Measurements from ENCODE around the gene TRIAP1. TPM values are rescaled to one million over a fixed set of nuclear protein-coding genes. Genes with fewer than 3 reads are reported as not detected.

Gene TRIAP1
- total RNA-seq, 1 experiment from 2014 or later = 27.5 TPM

DNA sequence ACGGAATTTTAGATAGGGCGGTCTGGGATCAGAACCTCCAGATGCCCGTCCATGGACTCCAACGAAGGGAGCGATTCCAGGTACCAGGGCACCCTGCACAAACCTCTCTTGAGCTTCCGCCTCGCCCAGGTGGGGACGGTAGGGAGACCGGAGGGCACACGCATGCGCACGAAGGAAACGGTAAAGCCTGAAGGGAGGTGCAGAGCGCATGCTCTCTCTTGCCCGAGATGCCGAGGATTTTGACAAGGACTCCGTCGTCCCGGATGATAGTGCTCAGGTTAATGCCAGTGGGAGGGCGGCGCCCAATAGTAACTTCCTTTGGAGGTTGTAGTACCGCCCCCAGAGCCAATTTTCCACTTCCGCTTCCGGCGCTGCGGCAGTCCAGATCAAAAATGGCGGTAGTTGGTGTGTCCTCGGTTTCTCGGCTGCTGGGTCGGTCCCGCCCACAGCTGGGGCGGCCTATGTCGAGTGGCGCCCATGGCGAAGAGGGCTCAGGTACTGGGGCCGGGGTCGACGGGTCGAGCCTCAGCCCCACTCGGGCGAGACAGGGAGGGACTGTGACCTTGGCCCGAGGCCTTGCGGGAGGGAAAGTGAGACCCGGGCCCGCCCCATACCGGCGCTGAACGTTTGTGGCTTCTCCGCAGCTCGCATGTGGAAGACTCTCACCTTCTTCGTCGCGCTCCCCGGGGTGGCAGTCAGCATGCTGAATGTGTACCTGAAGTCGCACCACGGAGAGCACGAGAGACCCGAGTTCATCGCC, 8.3 kb downstream of the TRIAP1 start, which contains the start of gene COX6A1:
COX6A1 (plus strand) TSS at position 379 of the 760 bp plus-strand sequence; CDS start at position 393, 14 bp downstream.
- peak within 1 kb of the TSS; percentile 49 for H3K27ac ChIP-seq
- peak; percentile 96 to 97 for DNase-seq
- H3K79me2 ChIP-seq (ENCODE audit: low read depth) = peaks cover 46% of the 10 kb centered on the region
- TF ChIP-seq, protein P1, sequence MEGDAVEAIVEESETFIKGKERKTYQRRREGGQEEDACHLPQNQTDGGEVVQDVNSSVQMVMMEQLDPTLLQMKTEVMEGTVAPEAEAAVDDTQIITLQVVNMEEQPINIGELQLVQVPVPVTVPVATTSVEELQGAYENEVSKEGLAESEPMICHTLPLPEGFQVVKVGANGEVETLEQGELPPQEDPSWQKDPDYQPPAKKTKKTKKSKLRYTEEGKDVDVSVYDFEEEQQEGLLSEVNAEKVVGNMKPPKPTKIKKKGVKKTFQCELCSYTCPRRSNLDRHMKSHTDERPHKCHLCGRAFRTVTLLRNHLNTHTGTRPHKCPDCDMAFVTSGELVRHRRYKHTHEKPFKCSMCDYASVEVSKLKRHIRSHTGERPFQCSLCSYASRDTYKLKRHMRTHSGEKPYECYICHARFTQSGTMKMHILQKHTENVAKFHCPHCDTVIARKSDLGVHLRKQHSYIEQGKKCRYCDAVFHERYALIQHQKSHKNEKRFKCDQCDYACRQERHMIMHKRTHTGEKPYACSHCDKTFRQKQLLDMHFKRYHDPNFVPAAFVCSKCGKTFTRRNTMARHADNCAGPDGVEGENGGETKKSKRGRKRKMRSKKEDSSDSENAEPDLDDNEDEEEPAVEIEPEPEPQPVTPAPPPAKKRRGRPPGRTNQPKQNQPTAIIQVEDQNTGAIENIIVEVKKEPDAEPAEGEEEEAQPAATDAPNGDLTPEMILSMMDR (conservative IDR thresholded peaks at IDR 0.05) = no peak
- no peak for TF ChIP-seq EZH2 (IDR thresholded peaks at IDR 0.05; ENCODE audit: low read depth)
- peak within 1 kb of the TSS; percentile 100 for H2AFZ ChIP-seq
- H3K4me2 ChIP-seq = peak within 1 kb of the TSS; percentile 97
- H4K20me1 ChIP-seq (ENCODE audit: insufficient read depth) = peaks cover 7% of the 10 kb centered on the region
- H3F3A ChIP-seq (ENCODE audit: insufficient read depth, low read depth) = peaks cover 33% of the 10 kb centered on the region; the same call in 1 of the 2 replicates
- H3K27me3 ChIP-seq (ENCODE audit: insufficient read depth, low read depth) = no peaks in the 10 kb centered on the region
- no TSS peak for BruUV-seq (replicated peaks)
- peak within 1 kb of the TSS; percentile 67 for H3K4me3 ChIP-seq
- intact Hi-C loops (cut with micrococcal nuclease; ENCODE audit: unreplicated experiment) = loop anchor here (2.0 to 5.0 kb wide), 2 partner anchors 81 to 144 kb away; partner anchors contain the start of gene POP5
- ChIA-PET POLR2A (ENCODE audit: unreplicated experiment) (interaction anchor here (0.7 kb wide), 2 partner anchors 58 to 671 kb away, joined by 3 to 4 read pairs; partner anchors contain the start of gene DYNLL1), CTCF (interaction anchor here (0.6 kb wide), 1 partner anchor 130 kb away, joined by 3 read pairs; no protein-coding TSS in a partner anchor)
- no peaks in the 10 kb centered on the region for H3K9me3 ChIP-seq (ENCODE audit: insufficient read depth, low read depth)
- H3K9me2 ChIP-seq (ENCODE audit: insufficient read depth) = no peaks in the 10 kb centered on the region
- peaks cover 12% of the 10 kb centered on the region for H3K4me1 ChIP-seq (replicated peaks; ENCODE audit: insufficient read depth)
- peaks cover 8% of the 10 kb centered on the region; the same call in 1 of the 2 replicates for H3K36me3 ChIP-seq (ENCODE audit: low read depth)

DNA sequence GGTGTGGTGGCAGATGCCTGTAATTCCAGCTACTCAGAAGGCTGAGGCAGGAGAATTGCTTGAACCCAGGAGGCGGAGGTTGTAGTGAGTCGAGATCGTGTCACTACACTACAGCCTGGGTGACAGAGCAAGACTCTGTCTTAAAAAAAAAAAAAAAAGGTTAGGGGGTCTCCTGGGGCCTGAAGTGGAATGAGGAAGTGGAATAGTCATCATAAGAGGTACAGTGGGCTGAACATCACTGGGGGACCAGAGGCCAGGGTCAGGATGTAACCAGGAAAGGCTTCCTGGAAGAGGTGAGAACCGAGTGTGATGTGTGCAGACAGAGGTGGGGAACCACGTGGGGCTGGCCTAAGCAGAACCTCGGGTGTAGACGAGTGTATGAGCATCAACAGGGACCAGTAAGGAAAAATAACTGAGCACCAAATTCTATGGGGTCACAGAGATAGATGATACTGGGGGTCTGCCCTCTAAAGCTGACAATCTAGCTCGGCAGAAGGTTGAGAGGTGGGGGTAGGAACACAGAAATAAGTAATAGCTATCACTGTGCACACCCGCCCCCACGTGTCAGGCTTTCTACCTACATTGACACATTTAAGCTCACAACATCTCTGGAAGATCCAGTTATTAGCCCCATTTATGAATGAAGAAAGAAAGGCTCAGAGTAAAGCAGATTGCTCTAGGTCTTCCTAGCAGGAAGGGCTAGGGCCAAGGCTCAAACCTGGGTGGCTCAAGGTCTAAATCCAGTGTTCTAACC, 13.2 kb downstream of the TRIAP1 start:
- Histone ChIP-seq H4K20me1 (ENCODE audit: insufficient read depth) (no peaks in the 10 kb centered on the region), H2AFZ (no peak overlapping the region), H3K4me3 (no peak overlapping the region), H3K9me3 (ENCODE audit: insufficient read depth, low read depth) (no peaks in the 10 kb centered on the region), H3F3A (ENCODE audit: insufficient read depth, low read depth) (peaks cover 9% of the 10 kb centered on the region; the same call in 1 of the 2 replicates), H3K4me2 (no peak overlapping the region), H3K79me2 (ENCODE audit: low read depth) (0 out of 2 replicates have a peak, but pooled peaks cover 3% of the 10 kb centered on the region), H3K36me3 (ENCODE audit: low read depth) (no peaks in the 10 kb centered on the region), H3K27ac (no peak overlapping the region), H3K27me3 (ENCODE audit: insufficient read depth, low read depth) (no peaks in the 10 kb centered on the region), H3K4me1 (replicated peaks; ENCODE audit: insufficient read depth) (0 out of 2 replicates have a peak, but pooled peaks cover 5% of the 10 kb centered on the region), H3K9me2 (ENCODE audit: insufficient read depth) (no peaks in the 10 kb centered on the region)
- no peak for DNase-seq
- intact Hi-C loops (cut with micrococcal nuclease; ENCODE audit: unreplicated experiment) = no loop called here
- ChIA-PET POLR2A (ENCODE audit: unreplicated experiment) (no interaction called here), CTCF (no interaction called here)
- BruUV-seq (replicated peaks) = no TSS peak
- TF ChIP-seq EZH2 (IDR thresholded peaks at IDR 0.05; ENCODE audit: low read depth) = no peak
- TF ChIP-seq, protein P1 (conservative IDR thresholded peaks at IDR 0.05) = no peak

DNA sequence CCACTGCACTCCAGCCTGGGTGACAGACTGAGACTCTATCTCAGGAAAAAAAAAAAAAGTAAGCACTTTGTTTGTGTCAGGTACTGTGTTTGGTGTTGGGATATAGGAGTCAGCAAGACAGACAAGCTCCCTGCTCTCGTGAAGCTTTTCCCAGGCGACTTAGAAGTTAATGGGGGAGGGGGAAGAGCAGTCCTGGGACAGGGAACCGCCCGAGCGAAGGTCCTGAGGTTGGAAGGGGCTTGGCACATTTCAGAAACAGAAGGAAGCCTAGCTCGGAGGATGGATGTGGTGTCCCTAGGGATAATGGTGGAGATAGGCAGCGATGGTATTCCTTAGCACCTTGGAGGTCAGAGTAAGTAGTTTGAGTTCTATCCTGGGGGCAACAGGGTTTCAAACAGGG, 16.8 kb downstream of the TRIAP1 start:
- no peaks in the 10 kb centered on the region for H3K36me3 ChIP-seq (ENCODE audit: low read depth)
- no peak for TF ChIP-seq EZH2 (IDR thresholded peaks at IDR 0.05; ENCODE audit: low read depth)
- TF ChIP-seq, protein P1 (conservative IDR thresholded peaks at IDR 0.05) = no peak
- DNase-seq = no peak
- H3K27me3 ChIP-seq (ENCODE audit: insufficient read depth, low read depth) = no peaks in the 10 kb centered on the region
- 0 out of 2 replicates have a peak, but pooled peaks cover 5% of the 10 kb centered on the region for H3K4me1 ChIP-seq (replicated peaks; ENCODE audit: insufficient read depth)
- no peak overlapping the region for H3K4me3 ChIP-seq
- H3K4me2 ChIP-seq = no peak overlapping the region
- no peak overlapping the region for H3K27ac ChIP-seq
- intact Hi-C loops (cut with micrococcal nuclease; ENCODE audit: unreplicated experiment) = no loop called here
- H4K20me1 ChIP-seq (ENCODE audit: insufficient read depth) = no peaks in the 10 kb centered on the region
- POLR2A ChIA-PET (ENCODE audit: unreplicated experiment) = no interaction called here
- 0 out of 2 replicates have a peak, but pooled peaks cover 5% of the 10 kb centered on the region for H3F3A ChIP-seq (ENCODE audit: insufficient read depth, low read depth)
- no peaks in the 10 kb centered on the region for H3K9me2 ChIP-seq (ENCODE audit: insufficient read depth)
- no peak overlapping the region for H2AFZ ChIP-seq
- H3K9me3 ChIP-seq (ENCODE audit: insufficient read depth, low read depth) = no peaks in the 10 kb centered on the region
- CTCF ChIA-PET = interaction anchor here (0.6 kb wide), 2 partner anchors 9 to 22 kb away, joined by 3 read pairs; no protein-coding TSS in a partner anchor
- BruUV-seq (replicated peaks) = no TSS peak
- no peaks in the 10 kb centered on the region for H3K79me2 ChIP-seq (ENCODE audit: low read depth)

Data from PC-9 (cell line).